HepG2 (cell line): Measurements from ENCODE around the gene SDC1. TPM values are rescaled to one million over a fixed set of nuclear protein-coding genes. Genes with fewer than 3 reads are reported as not detected.

Experiments
- ARID2 ChIP-seq: sonication (generic); formaldehyde crosslinking; IDR thresholded peaks from 2 replicates; pipeline ENCODE4 v1.8.1; 2022; ENCODE audit warnings: mild to moderate bottlenecking, missing genetic modification reagents, borderline replicate concordance
- BRCA1 ChIP-seq: sonication (generic); formaldehyde crosslinking; IDR thresholded peaks from 2 replicates; pipeline ENCODE4 v1.4.0; 2020; ENCODE audit warnings: missing genetic modification reagents
- CREM ChIP-seq, 2 experiments: sonication (generic) in 1 of 2; formaldehyde crosslinking in 1 of 2; IDR thresholded peaks; 2 replicates each; pipeline versions ENCODE4 v1.4.0 to v1.6.1; 2016 to 2020; ENCODE audit warnings: antibody characterized with exemption in 1 of 2, mild to moderate bottlenecking in 1 of 2, missing genetic modification reagents in 1 of 2
- ELF4 ChIP-seq: sonication (generic); formaldehyde crosslinking; IDR thresholded peaks from 2 replicates; pipeline ENCODE4 v1.5.0; 2020; ENCODE audit warnings: missing genetic modification reagents, mild to moderate bottlenecking, moderate library complexity, borderline replicate concordance
- ESRRA ChIP-seq: sonication (generic); formaldehyde crosslinking; IDR thresholded peaks from 2 replicates; pipeline ENCODE4 v1.5.1; 2020; ENCODE audit warnings: mild to moderate bottlenecking, low read depth, missing genetic modification reagents
- IKZF4 ChIP-seq: sonication (generic); formaldehyde crosslinking; IDR thresholded peaks from 2 replicates; pipeline ENCODE4 v1.5.1; 2020; ENCODE audit warnings: borderline replicate concordance, mild to moderate bottlenecking, low read depth, missing genetic modification reagents; ENCODE audit errors: not compliant biosample characterization
- JDP2 ChIP-seq: sonication (generic); formaldehyde crosslinking; IDR thresholded peaks from 2 replicates; pipeline ENCODE4 v1.8.1; 2022; ENCODE audit warnings: missing genetic modification reagents, borderline replicate concordance
- MAFG ChIP-seq: sonication (generic); formaldehyde crosslinking; IDR thresholded peaks from 2 replicates; pipeline ENCODE4 v1.5.1; 2020; ENCODE audit warnings: mild to moderate bottlenecking, missing genetic modification reagents
- MTF2 ChIP-seq: sonication (generic); formaldehyde crosslinking; IDR thresholded peaks from 2 replicates; pipeline ENCODE4 v1.5.0; 2020; ENCODE audit warnings: missing genetic modification reagents, borderline replicate concordance
- PHF21A ChIP-seq: sonication (generic); formaldehyde crosslinking; IDR thresholded peaks from 2 replicates; pipeline ENCODE4 v1.5.0; 2020; ENCODE audit warnings: mild to moderate bottlenecking, missing genetic modification reagents
- PITX1 ChIP-seq: sonication (generic); formaldehyde crosslinking; IDR thresholded peaks from 2 replicates; pipeline ENCODE4 v1.5.1; 2020; ENCODE audit warnings: mild to moderate bottlenecking, missing genetic modification reagents
- RBFOX2 ChIP-seq: fragments of 200-400 bp; formaldehyde crosslinking; IDR thresholded peaks from 2 replicates; pipeline ENCODE4 v1.6.1; 2017; ENCODE audit warnings: low read depth, mild to moderate bottlenecking, low read length
- REXO4 ChIP-seq: sonication (generic); formaldehyde crosslinking; IDR thresholded peaks from 2 replicates; pipeline ENCODE4 v1.8.0; 2022; ENCODE audit warnings: missing genetic modification reagents, mild to moderate bottlenecking, borderline replicate concordance
- SMAD3 ChIP-seq: sonication (generic); formaldehyde crosslinking; IDR thresholded peaks from 2 replicates; pipeline ENCODE4 v1.4.0; 2020; ENCODE audit warnings: missing genetic modification reagents
- SRY ChIP-seq: sonication (generic); formaldehyde crosslinking; IDR thresholded peaks from 2 replicates; pipeline ENCODE4 v1.8.0; 2022; ENCODE audit warnings: mild to moderate bottlenecking, missing genetic modification reagents
- TBL1XR1 ChIP-seq: fragments of 150-350 bp; IDR thresholded peaks from 2 replicates; pipeline ENCODE4 v1.6.1; 2014; ENCODE audit warnings: borderline replicate concordance, low read length; ENCODE audit not compliant: partially characterized antibody
- ZBTB25 ChIP-seq: IDR thresholded peaks from 2 replicates; pipeline ENCODE4 v1.6.1; 2018; ENCODE audit warnings: missing genetic modification reagents
- ZEB1 ChIP-seq: IDR thresholded peaks from 2 replicates; pipeline ENCODE4 v1.6.1; 2012; ENCODE audit warnings: mild to moderate bottlenecking, low read depth, inconsistent platforms; ENCODE audit not compliant: insufficient replicate concordance
- ZFP36L2 ChIP-seq: sonication (generic); formaldehyde crosslinking; IDR thresholded peaks from 2 replicates; pipeline ENCODE4 v1.4.0; 2020; ENCODE audit warnings: missing genetic modification reagents
- ZNF256 ChIP-seq: sonication (generic); formaldehyde crosslinking; conservative IDR thresholded peaks from 2 replicates; pipeline ENCODE4 v1.4.0; 2020; ENCODE audit warnings: missing genetic modification reagents
- ZNF331 ChIP-seq: sonication (generic); formaldehyde crosslinking; IDR thresholded peaks from 2 replicates; pipeline ENCODE4 v1.4.0; 2020; ENCODE audit warnings: missing genetic modification reagents
- ZNF333 ChIP-seq: sonication (generic); formaldehyde crosslinking; IDR thresholded peaks from 2 replicates; pipeline ENCODE4 v1.4.0; 2020; ENCODE audit warnings: mild to moderate bottlenecking, missing genetic modification reagents, borderline replicate concordance
- ZNF644 ChIP-seq: IDR thresholded peaks from 2 replicates; pipeline ENCODE4 v1.6.1; 2016; ENCODE audit warnings: low read depth
- ZNF747 ChIP-seq: sonication (generic); formaldehyde crosslinking; IDR thresholded peaks from 2 replicates; pipeline ENCODE4 v1.8.1; 2023; ENCODE audit warnings: missing genetic modification reagents, mild to moderate bottlenecking, borderline replicate concordance
- ZSCAN31 ChIP-seq: sonication (generic); formaldehyde crosslinking; IDR thresholded peaks from 2 replicates; pipeline ENCODE4 v1.5.0; 2020; ENCODE audit warnings: low read depth, mild to moderate bottlenecking, missing genetic modification reagents
- polyA plus RNA-seq, 8 experiments: library from polyadenylated mRNA; depleted of rRNA in 3 of 8; stranded (reverse) in 7 of 8; unstranded in 1 of 8; fragments of >200 nt; fragmentation: Illumina TruSeq in 4 of 8; extraction: Trizol in 4 of 8; gene quantifications; 2 replicates each; pipeline versions ENCODE4 v1.2.1 to v1.2.3, GENCODE V29; 2011 to 2016; ENCODE audit warnings: low read depth in 4 of 8, missing spikeins in 1 of 8, mixed read lengths in 1 of 8; ENCODE audit not compliant: insufficient read depth in 1 of 8
- total RNA-seq, 5 experiments: library from RNA; depleted of rRNA; stranded (reverse); fragments of >200 nt; fragmentation: Illumina TruSeq; extraction: Trizol; gene quantifications; 2 replicates each; pipeline ENCODE4 v1.2.3, GENCODE V29; 2016; ENCODE audit warnings: low read depth in 1 of 5
- TF ChIP-seq, protein P1 (sequence below): sonication (generic); formaldehyde crosslinking; IDR thresholded peaks from 2 replicates; pipeline ENCODE4 v1.8.1; 2023; ENCODE audit warnings: missing genetic modification reagents, inconsistent platforms, borderline replicate concordance
- TF ChIP-seq, protein P2 (sequence below): sonication (generic); formaldehyde crosslinking; IDR thresholded peaks from 2 replicates; pipeline ENCODE4 v1.5.0; 2020; ENCODE audit warnings: missing genetic modification reagents

SDC1 gene
- total and polyA plus RNA-seq, 2 of the 13 experiments (the other 11 are each of a cell fraction or from before 2014, with no cell fraction given) = 108 to 119 TPM

DNA sequence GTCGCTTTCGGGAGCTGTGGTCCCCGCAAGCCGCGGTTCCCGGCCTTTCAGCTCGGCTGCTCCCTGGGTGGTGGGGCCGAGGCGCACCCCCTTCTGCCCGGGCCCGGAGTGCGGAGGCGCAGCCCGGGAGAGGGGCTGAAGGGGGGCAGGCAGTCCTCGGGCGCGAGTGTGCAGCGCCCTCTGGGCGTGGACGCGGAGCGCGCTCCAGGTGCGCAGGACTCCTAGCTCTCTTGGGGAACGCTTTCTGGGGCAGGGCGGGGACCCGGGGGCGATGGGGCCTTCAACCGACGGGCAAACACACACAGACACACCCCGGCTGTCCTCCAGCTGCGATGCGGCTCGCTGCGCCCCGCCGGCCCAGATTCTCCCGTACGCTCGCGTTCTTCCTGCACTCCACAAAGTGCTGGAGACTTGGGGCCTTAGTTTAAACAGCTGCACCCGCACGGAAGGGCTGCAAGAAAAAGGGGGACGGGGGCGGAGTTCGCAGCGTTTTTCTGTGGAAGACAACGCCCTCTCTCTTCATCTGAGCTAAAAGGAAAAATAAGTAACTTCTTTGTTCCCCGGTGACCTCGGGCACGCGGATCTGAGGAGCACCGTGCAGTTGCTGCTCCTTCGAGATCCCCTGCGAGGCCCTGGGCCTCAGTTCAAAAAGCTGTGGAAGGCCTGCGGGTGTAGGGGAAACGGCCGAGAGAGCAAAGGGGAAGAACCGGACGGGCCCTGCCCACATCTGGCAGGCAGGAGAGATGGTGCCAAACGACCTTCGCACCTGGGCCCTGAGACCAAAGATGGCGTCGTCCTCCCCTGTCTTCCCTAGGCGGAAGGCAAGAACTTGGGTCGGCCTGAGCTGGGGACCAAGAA, 593 bp upstream of the SDC1 start (continued):
- TF ChIP-seq ELF4 (CRISPR knock-in tag) (no peak), ZFP36L2 (no peak), ZNF333 (no peak), ZNF331 (CRISPR knock-in tag) (peak; percentile 61; the same call in 1 of the 2 replicates), MTF2 (CRISPR knock-in tag) (peak; percentile 91), TBL1XR1 (peak; percentile 7), ZNF747 (CRISPR knock-in tag) (peak; percentile 84; the same call in 1 of the 2 replicates), ZNF644 (CRISPR knock-in tag) (peak; percentile 81; the same call in 1 of the 2 replicates), CREM (IDR thresholded peaks at IDR 0.05) (no peak), CREM (CRISPR knock-in tag; IDR thresholded peaks at IDR 0.05) (no peak), ZBTB25 (CRISPR knock-in tag) (no peak; the same call in 1 of the 2 replicates), ZNF256 (CRISPR knock-in tag) (no peak), REXO4 (no peak), ZEB1 (no peak), ESRRA (peak; percentile 86; the same call in 1 of the 2 replicates), PITX1 (CRISPR knock-in tag) (peak; percentile 51; the same call in 1 of the 2 replicates), SRY (CRISPR knock-in tag) (no peak; the same call in 1 of the 2 replicates), ARID2 (no peak; the same call in 1 of the 2 replicates), PHF21A (peak; percentile 84), ZSCAN31 (peak; percentile 21; the same call in 1 of the 2 replicates), IKZF4 (peak; percentile 61), SMAD3 (CRISPR knock-in tag) (peak; percentile 33; the same call in 1 of the 2 replicates), BRCA1 (CRISPR knock-in tag) (no peak), MAFG (CRISPR knock-in tag) (no peak), JDP2 (CRISPR knock-in tag) (no peak; the same call in 1 of the 2 replicates), RBFOX2 (peak; percentile 83)
- TF ChIP-seq, protein P1, sequence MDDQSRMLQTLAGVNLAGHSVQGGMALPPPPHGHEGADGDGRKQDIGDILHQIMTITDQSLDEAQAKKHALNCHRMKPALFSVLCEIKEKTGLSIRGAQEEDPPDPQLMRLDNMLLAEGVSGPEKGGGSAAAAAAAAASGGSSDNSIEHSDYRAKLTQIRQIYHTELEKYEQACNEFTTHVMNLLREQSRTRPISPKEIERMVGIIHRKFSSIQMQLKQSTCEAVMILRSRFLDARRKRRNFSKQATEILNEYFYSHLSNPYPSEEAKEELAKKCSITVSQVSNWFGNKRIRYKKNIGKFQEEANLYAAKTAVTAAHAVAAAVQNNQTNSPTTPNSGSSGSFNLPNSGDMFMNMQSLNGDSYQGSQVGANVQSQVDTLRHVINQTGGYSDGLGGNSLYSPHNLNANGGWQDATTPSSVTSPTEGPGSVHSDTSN = no peak
- TF ChIP-seq, protein P2, sequence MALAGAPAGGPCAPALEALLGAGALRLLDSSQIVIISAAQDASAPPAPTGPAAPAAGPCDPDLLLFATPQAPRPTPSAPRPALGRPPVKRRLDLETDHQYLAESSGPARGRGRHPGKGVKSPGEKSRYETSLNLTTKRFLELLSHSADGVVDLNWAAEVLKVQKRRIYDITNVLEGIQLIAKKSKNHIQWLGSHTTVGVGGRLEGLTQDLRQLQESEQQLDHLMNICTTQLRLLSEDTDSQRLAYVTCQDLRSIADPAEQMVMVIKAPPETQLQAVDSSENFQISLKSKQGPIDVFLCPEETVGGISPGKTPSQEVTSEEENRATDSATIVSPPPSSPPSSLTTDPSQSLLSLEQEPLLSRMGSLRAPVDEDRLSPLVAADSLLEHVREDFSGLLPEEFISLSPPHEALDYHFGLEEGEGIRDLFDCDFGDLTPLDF = 0 out of 2 replicates have a peak, but pooled peaks have one; percentile 29
